Natural killer cell (primary cell): ENCODE results near the gene TNFRSF12A. TPM values are rescaled to one million over a fixed set of nuclear protein-coding genes. Genes with fewer than 3 reads are reported as not detected.

ENCODE experiments used
- ATAC-seq, 3 donors: fragments of 150-1000 bp in 2 of 3; fragments of 200-7000 bp in 1 of 3; cut with Tn5 transposase; 1 replicate in 1 of 3; 2 replicates in 2 of 3; pipeline ENCODE4 v1.10.0; 2021; ENCODE audit warnings: mild to moderate bottlenecking in 2 of 3, moderate library complexity in 2 of 3
- DNase-seq, 2 donors: peaks; one replicate each; pipeline versions ENCODE4 v3.0.0 to v3.0.0-alpha.2; 2013 to 2021; ENCODE audit warnings: mixed read lengths in 1 of 2
- H3K27ac ChIP-seq: one replicate; pipeline ENCODE4 v1.5.1; 2013; ENCODE audit warnings: mild to moderate bottlenecking, low read length
- H3K27me3 ChIP-seq: one replicate; pipeline ENCODE4 v1.6.1; 2013; ENCODE audit warnings: low read length; ENCODE audit not compliant: control insufficient read depth, insufficient read depth
- H3K36me3 ChIP-seq: one replicate; pipeline ENCODE4 v1.6.1; 2013; ENCODE audit warnings: low read length; ENCODE audit not compliant: control insufficient read depth, insufficient read depth
- H3K4me1 ChIP-seq: one replicate; pipeline ENCODE4 v1.6.1; 2013; ENCODE audit warnings: low read length; ENCODE audit not compliant: control insufficient read depth, insufficient read depth
- H3K4me3 ChIP-seq: one replicate; pipeline ENCODE4 v1.5.1; 2013; ENCODE audit warnings: low read length
- H3K9me3 ChIP-seq: one replicate; pipeline ENCODE4 v1.6.1; 2013; ENCODE audit warnings: low read length; ENCODE audit not compliant: control insufficient read depth, insufficient read depth
- H3K27ac Mint-ChIP-seq, 2 donors: one replicate each; pipeline ENCODE4 v1.8.0; 2022; ENCODE audit warnings: mild to moderate bottlenecking in 2 of 2, mixed read lengths in 2 of 2, moderate library complexity in 1 of 2
- H3K27me3 Mint-ChIP-seq, 2 donors: one replicate each; pipeline ENCODE4 v1.8.0; 2022; ENCODE audit warnings: low read depth in 2 of 2, mixed read lengths in 2 of 2
- H3K36me3 Mint-ChIP-seq: one replicate; pipeline ENCODE4 v1.8.0; 2022; ENCODE audit warnings: mixed read lengths
- H3K4me1 Mint-ChIP-seq, 2 donors: one replicate each; pipeline ENCODE4 v1.8.0; 2022; ENCODE audit warnings: mixed read lengths in 2 of 2
- H3K4me3 Mint-ChIP-seq: one replicate; pipeline ENCODE4 v1.8.0; 2022; ENCODE audit warnings: mild to moderate bottlenecking, moderate library complexity, mixed read lengths
- H3K9me3 Mint-ChIP-seq, 2 donors: one replicate each; pipeline ENCODE4 v1.8.0; 2022; ENCODE audit warnings: mixed read lengths in 2 of 2
- WGBS: methylation state at CpG from one replicate; pipeline ENCODE4 v1.1.7; 2013; ENCODE audit warnings: missing lambda C conversion rate; ENCODE audit not compliant: insufficient coverage; 5-methylcytosine and 5-hydroxymethylcytosine counted together
- intact Hi-C: fragments of 100-400 bp; cut with micrococcal nuclease; formaldehyde crosslinking; loops from one replicate; pipeline ENCODE4 v1.14.2; 2022
- total RNA-seq, 4 donors: library from RNA; stranded (reverse); fragments of 120-200 nt in 1 of 4; gene quantifications; one replicate each; pipeline versions ENCODE4 v1.2.3 to v1.2.4, GENCODE V29; 2013 to 2022
- TF ChIP-seq, protein P1 (sequence below): fragments of 200-600 bp; IDR thresholded peaks from one replicate; pipeline ENCODE4 v1.8.0; 2022; ENCODE audit warnings: antibody characterized with exemption

The TNFRSF12A gene
- total RNA-seq, 3 donors from 2014 or later (not counting 1 experiment from before 2014, with no cell fraction given), result 2.4 to 3.7 (median 3.1) TPM

DNA sequence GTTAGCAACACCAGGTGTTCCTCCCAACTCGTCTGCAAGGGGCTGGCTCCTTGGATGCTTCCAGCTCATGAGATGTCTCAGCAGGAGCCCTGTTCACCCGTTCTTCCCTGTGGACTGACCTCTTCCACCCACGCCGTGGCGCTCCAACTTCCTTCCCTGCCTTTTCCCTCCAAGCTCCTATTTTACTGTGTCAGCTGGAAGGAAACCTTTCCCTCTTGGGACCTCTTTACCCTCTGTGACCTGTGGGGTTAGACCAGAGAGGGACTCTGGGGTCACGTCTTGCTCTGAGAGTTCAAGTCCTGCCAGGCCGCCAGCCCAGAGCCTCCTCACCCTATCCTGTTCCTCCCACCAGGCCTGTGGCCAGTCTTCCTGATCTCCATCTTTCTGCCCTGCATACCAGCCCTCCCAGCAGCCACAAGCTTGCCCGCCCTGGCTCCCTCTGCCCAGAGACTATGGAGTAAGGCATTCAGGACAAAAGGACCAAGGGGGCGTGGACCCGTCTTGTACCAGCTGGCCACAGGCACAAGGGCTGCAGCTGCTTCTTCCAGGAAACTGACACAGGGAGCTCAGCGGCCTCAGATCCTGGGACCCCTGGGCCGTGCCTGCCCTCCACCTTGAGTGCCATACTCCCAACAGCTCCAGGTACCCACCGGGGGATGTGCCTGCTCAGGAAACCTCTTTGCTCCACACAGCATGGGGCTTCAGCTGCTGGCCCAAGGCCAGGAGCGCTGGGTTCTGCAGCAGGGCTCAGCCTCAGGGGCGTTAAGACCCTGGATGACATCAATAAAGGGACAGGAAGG, 48.0 kb upstream of the TNFRSF12A start:
- no peak for ATAC-seq
- H3K36me3 ChIP-seq, result no peaks in the 10 kb centered on the region
- peaks cover 32% of the 10 kb centered on the region for H3K4me1 ChIP-seq
- TF ChIP-seq, protein P1, sequence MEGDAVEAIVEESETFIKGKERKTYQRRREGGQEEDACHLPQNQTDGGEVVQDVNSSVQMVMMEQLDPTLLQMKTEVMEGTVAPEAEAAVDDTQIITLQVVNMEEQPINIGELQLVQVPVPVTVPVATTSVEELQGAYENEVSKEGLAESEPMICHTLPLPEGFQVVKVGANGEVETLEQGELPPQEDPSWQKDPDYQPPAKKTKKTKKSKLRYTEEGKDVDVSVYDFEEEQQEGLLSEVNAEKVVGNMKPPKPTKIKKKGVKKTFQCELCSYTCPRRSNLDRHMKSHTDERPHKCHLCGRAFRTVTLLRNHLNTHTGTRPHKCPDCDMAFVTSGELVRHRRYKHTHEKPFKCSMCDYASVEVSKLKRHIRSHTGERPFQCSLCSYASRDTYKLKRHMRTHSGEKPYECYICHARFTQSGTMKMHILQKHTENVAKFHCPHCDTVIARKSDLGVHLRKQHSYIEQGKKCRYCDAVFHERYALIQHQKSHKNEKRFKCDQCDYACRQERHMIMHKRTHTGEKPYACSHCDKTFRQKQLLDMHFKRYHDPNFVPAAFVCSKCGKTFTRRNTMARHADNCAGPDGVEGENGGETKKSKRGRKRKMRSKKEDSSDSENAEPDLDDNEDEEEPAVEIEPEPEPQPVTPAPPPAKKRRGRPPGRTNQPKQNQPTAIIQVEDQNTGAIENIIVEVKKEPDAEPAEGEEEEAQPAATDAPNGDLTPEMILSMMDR, result no peak
- Mint-ChIP-seq H3K36me3 (no peaks in the 10 kb centered on the region), H3K27ac (no peak overlapping the region), H3K4me3 (peak overlapping the region; percentile 45), H3K9me3 (no peaks in the 10 kb centered on the region), H3K27me3 (peaks cover 6 to 10% of the 10 kb centered on the region in 2 donors), H3K4me1 (peaks cover 10 to 18% of the 10 kb centered on the region in 2 donors)
- H3K27me3 ChIP-seq, result peaks cover 15% of the 10 kb centered on the region
- intact Hi-C loops, result no loop called here
- H3K4me3 ChIP-seq, result no peak overlapping the region
- 83% methylated on average over 15 of the region's 15 CpGs for WGBS
- H3K27ac ChIP-seq, result no peak overlapping the region
- no peaks in the 10 kb centered on the region for H3K9me3 ChIP-seq
- no peak for DNase-seq

DNA sequence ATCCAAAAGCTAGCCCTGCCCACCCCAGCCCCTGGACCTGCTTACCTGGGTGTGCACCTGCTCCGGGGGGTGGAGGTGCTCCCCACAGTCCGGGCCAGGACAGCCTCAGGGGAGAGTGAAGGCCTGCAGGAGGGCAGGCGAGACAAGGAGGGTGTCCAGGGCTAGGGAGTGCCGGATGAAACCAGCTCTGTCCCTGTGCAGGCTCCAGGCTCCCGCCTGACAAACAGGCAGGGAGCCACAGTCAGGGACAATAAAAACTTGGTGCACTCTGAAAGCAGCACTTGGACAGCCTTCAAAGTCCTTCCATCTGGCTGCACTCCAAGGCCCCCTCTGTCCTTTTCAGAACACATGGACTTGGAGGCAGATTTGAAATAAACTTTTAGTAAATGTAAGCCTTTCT, 47.1 kb upstream of the TNFRSF12A start:
- 93% methylated on average over 5 of the region's 5 CpGs for WGBS
- H3K27ac ChIP-seq, result no peak overlapping the region
- H3K4me3 Mint-ChIP-seq, result no peak overlapping the region
- peaks cover 8% of the 10 kb centered on the region for H3K27me3 ChIP-seq
- TF ChIP-seq, protein P1, result no peak
- no peaks in the 10 kb centered on the region for H3K9me3 Mint-ChIP-seq
- peaks cover 7 to 15% of the 10 kb centered on the region in 2 donors for H3K4me1 Mint-ChIP-seq
- intact Hi-C loops, result no loop called here
- H3K27me3 Mint-ChIP-seq, result peaks cover 3 to 5% of the 10 kb centered on the region in 2 donors
- no peaks in the 10 kb centered on the region for H3K36me3 Mint-ChIP-seq
- H3K9me3 ChIP-seq, result no peaks in the 10 kb centered on the region
- no peak for DNase-seq
- ATAC-seq, result no peak
- H3K4me1 ChIP-seq, result peaks cover 25% of the 10 kb centered on the region
- no peak overlapping the region for H3K4me3 ChIP-seq
- H3K36me3 ChIP-seq, result no peaks in the 10 kb centered on the region
- no peak overlapping the region for H3K27ac Mint-ChIP-seq

DNA sequence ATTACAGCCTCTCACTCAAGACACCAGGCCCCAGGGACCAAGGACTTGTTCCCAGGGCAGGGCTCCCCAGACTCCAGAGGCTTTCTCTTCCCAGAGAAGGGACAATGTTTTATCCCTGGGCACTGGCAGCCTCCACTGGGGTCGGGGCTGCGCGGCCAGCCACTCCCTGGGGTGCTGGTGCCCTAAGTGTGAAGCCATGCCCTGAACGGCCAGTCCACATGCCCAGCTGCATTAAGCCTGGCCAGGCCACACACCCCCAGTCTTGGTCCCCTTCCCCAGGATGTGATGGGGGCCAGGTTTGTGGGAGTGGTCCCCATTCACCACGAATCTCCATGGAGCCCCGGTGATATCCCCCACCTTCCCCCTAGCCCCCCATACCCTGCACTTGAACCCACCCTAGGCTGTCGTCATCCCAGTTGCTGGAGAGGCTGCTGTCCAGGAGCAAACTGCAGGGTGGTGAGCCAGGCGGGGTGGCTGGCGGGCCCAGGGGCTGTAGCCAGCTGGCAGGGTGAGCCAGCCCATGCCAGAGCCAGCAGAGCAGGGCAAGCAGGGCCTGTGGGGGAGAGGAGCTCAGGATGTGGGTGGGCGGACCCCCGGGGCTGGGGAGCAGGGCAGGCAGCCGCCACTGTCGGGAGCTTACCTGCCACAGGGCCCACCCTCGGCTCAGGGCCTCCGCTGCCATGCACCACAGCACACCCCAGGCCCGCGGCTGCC, 46.4 kb upstream of the TNFRSF12A start:
- TF ChIP-seq, protein P1, result no peak
- H3K4me3 Mint-ChIP-seq, result no peak overlapping the region

More for the DNA sequence above, 46.4 kb upstream of the TNFRSF12A start:
- DNase-seq (no peak), ATAC-seq (no peak)
- Histone ChIP-seq H3K27me3 (peaks cover 1% of the 10 kb centered on the region), H3K4me3 (no peak overlapping the region), H3K4me1 (peaks cover 18% of the 10 kb centered on the region), H3K27ac (no peak overlapping the region), H3K36me3 (no peaks in the 10 kb centered on the region), H3K9me3 (no peaks in the 10 kb centered on the region)
- WGBS, result 89% methylated on average over 17 of the region's 17 CpGs
- Mint-ChIP-seq H3K9me3 (no peaks in the 10 kb centered on the region), H3K27ac (no peak overlapping the region), H3K4me1 (peaks cover under 1 to 8% of the 10 kb centered on the region in 2 donors), H3K27me3 (no peaks in the 10 kb centered on the region), H3K36me3 (no peaks in the 10 kb centered on the region)
- intact Hi-C loops, result no loop called here
